K562 (cell line): ENCODE results near the gene PPFIA3. TPM values are rescaled to one million over a fixed set of nuclear protein-coding genes. Genes with fewer than 3 reads are reported as not detected.

Source experiments
- ATAC-seq: fragments of 200-7000 bp; cut with Tn5 transposase; 3 replicates; pipeline ENCODE4 v1.9.1; 2020; ENCODE audit warnings: moderate library complexity
- BruUV-seq: library from RNA; stranded (reverse); fragments of 400-500 nt; replicated peaks from 2 replicates; lab custom pipeline; 2021; lab: Mats Ljungman, UMichigan
- CTCF ChIA-PET: fragments of 300-600 bp; formaldehyde crosslinking; extraction: SDS; loops from one replicate; lab custom pipeline; 2021; ENCODE audit warnings: low intra/inter-chr PET ratio; lab: Yijun Ruan, JAX
- POLR2A ChIA-PET: fragments of 300-600, 350-650 bp; sonication (Branson Sonifier 250); formaldehyde crosslinking; extraction: SDS; loops from one replicate; lab custom pipeline; 2021; ENCODE audit warnings: antibody characterized with exemption, inconsistent platforms; lab: Yijun Ruan, JAX
- DNase-seq, 4 experiments: peaks; one replicate each; pipeline versions ENCODE4 v3.0.0 to v3.0.0-alpha.2; 2011 to 2018; ENCODE audit warnings: low spot score in 3 of 4, mixed read lengths in 3 of 4; ENCODE audit errors: extremely low read depth in 1 of 4
- FAIRE-seq: peaks from 2 replicates; lab custom pipeline; 2011; peaks lifted over from hg19 to GRCh38; lab: Jason Lieb, UNC
- H2AFZ ChIP-seq: 2 replicates; pipeline ENCODE4 v1.6.0; 2011; ENCODE audit warnings: low read depth, low read length, control low read depth, inconsistent platforms
- H3K27ac ChIP-seq: fragments of 200-600 bp; 3 replicates; pipeline ENCODE4 v1.8.0; 2011; ENCODE audit warnings: low read depth, mild to moderate bottlenecking, control low read depth, inconsistent platforms, low read length, moderate library complexity, mixed read lengths; ENCODE audit errors: extremely low read depth
- H3K27me3 ChIP-seq, 2 experiments: fragments of 300-600 bp in 1 of 2; 2 replicates in 1 of 2; 3 replicates in 1 of 2; pipeline versions ENCODE4 v1.6.0 to v1.8.0; 2011; ENCODE audit warnings: inconsistent platforms in 2 of 2, low read length in 2 of 2, mild to moderate bottlenecking in 1 of 2, mixed read lengths in 1 of 2, moderate library complexity in 1 of 2; ENCODE audit not compliant: control insufficient read depth in 2 of 2, insufficient read depth in 2 of 2
- H3K36me3 ChIP-seq: fragments of 300-600 bp; 3 replicates; pipeline ENCODE4 v1.8.0; 2011; ENCODE audit warnings: mild to moderate bottlenecking, low read length, inconsistent platforms; ENCODE audit not compliant: control insufficient read depth, insufficient read depth
- H3K4me1 ChIP-seq, 2 experiments: fragments of 200-600 bp in 1 of 2; replicated peaks in 1 of 2; 2 replicates in 1 of 2; 3 replicates in 1 of 2; pipeline versions ENCODE4 v1.5.1 to v1.8.0; 2011; ENCODE audit warnings: inconsistent platforms in 2 of 2, low read length in 2 of 2, mild to moderate bottlenecking in 1 of 2, mixed read lengths in 1 of 2, moderate library complexity in 1 of 2; ENCODE audit not compliant: control insufficient read depth in 2 of 2, insufficient read depth in 2 of 2
- H3K4me2 ChIP-seq: 2 replicates; pipeline ENCODE4 v1.6.1; 2011; ENCODE audit warnings: low read length, control low read depth, inconsistent platforms, mixed read lengths; ENCODE audit not compliant: insufficient read depth
- H3K4me3 ChIP-seq: fragments of 200-600 bp; sonication (generic), shearing (Covaris generic); 2 replicates; pipeline ENCODE4 v1.5.1; 2016; ENCODE audit warnings: control low read depth, inconsistent platforms
- H3K79me2 ChIP-seq: fragments of 200-600 bp; 3 replicates; pipeline ENCODE4 v1.8.0; 2011; ENCODE audit warnings: low read length, inconsistent platforms; ENCODE audit not compliant: control insufficient read depth, insufficient read depth
- H3K9ac ChIP-seq, 2 experiments: 2 replicates each; pipeline versions ENCODE4 v1.6.0 to v1.6.1; 2011; ENCODE audit warnings: low read depth in 2 of 2, low read length in 2 of 2, control low read depth in 1 of 2, inconsistent platforms in 1 of 2, mild to moderate bottlenecking in 1 of 2, mixed read lengths in 1 of 2; ENCODE audit not compliant: insufficient read depth in 1 of 2
- H3K9me1 ChIP-seq: one replicate; pipeline ENCODE4 v1.6.0; 2011; ENCODE audit warnings: inconsistent platforms, mild to moderate bottlenecking, low read length, moderate library complexity; ENCODE audit not compliant: control insufficient read depth, insufficient read depth
- H3K9me3 ChIP-seq: replicated peaks from 2 replicates; pipeline ENCODE4 v1.5.1; 2011; ENCODE audit warnings: low read depth, low read length, inconsistent platforms; ENCODE audit not compliant: control insufficient read depth, insufficient read depth
- H4K20me1 ChIP-seq: replicated peaks from 2 replicates; pipeline ENCODE4 v1.6.1; 2011; ENCODE audit warnings: low read length, inconsistent platforms, mixed read lengths; ENCODE audit not compliant: control insufficient read depth, insufficient read depth
- CHD4 ChIP-seq: fragments of 200-600 bp; sonication (generic); IDR thresholded peaks from 3 replicates; pipeline ENCODE4 v1.6.1; 2012; ENCODE audit warnings: low read depth, mild to moderate bottlenecking, mixed read lengths, low read length, inconsistent platforms; ENCODE audit not compliant: insufficient read depth, insufficient replicate concordance, poor library complexity, severe bottlenecking
- ETV6 ChIP-seq, 3 experiments: fragments of 150-350 bp in 1 of 3; sonication (generic) in 1 of 3; formaldehyde crosslinking in 1 of 3; IDR thresholded peaks; 2 replicates each; pipeline versions ENCODE4 v1.6.1 to v1.8.0; 2014 to 2022; ENCODE audit warnings: borderline replicate concordance in 2 of 3, low read depth in 2 of 3, antibody characterized with exemption in 1 of 3, low read length in 1 of 3, mild to moderate bottlenecking in 1 of 3, missing genetic modification reagents in 1 of 3
- FOXA1 ChIP-seq: fragments of 450-650 bp; IDR thresholded peaks from 2 replicates; pipeline ENCODE4 v1.6.1; 2016; ENCODE audit warnings: mild to moderate bottlenecking, borderline replicate concordance
- HIVEP1 ChIP-seq: fragments of 250-450 bp; sonication (Bioruptor Pico); IDR thresholded peaks from 2 replicates; pipeline ENCODE4 v1.4.0; 2020; ENCODE audit warnings: mild to moderate bottlenecking
- MAFG ChIP-seq: fragments of 450-650 bp; conservative IDR thresholded peaks from 2 replicates; pipeline ENCODE4 v1.6.1; 2016; ENCODE audit warnings: missing genetic modification characterization, missing compliant biosample characterization
- NELFE ChIP-seq: IDR thresholded peaks from 2 replicates; pipeline ENCODE4 v1.6.1; 2011; ENCODE audit warnings: mild to moderate bottlenecking; ENCODE audit not compliant: insufficient read depth, insufficient read length
- RHOXF2B ChIP-seq: fragments of 250-450 bp; sonication (Bioruptor Pico); conservative IDR thresholded peaks from 2 replicates; pipeline ENCODE4 v1.5.1; 2021
- SIN3B ChIP-seq: fragments of 450-650 bp; IDR thresholded peaks from 2 replicates; pipeline ENCODE4 v1.6.1; 2017; ENCODE audit warnings: low read depth, mild to moderate bottlenecking, moderate library complexity
- SP1 ChIP-seq: sonication (generic); formaldehyde crosslinking; IDR thresholded peaks from 2 replicates; pipeline ENCODE4 v1.8.1; 2022; ENCODE audit warnings: mild to moderate bottlenecking, missing genetic modification reagents
- SPI1 ChIP-seq: IDR thresholded peaks from 2 replicates; pipeline ENCODE4 v1.6.1; 2011; ENCODE audit warnings: low read depth, low read length, control low read depth, borderline replicate concordance
- ZBTB5 ChIP-seq: fragments of 450-650 bp; IDR thresholded peaks from 2 replicates; pipeline ENCODE4 v1.6.1; 2017; ENCODE audit warnings: antibody characterized with exemption
- ZNF224 ChIP-seq: sonication (generic); formaldehyde crosslinking; IDR thresholded peaks from 2 replicates; pipeline ENCODE4 v1.8.0; 2022; ENCODE audit warnings: mild to moderate bottlenecking, missing genetic modification reagents
- ZNF77 ChIP-seq: fragments of 250-450 bp; sonication (Bioruptor Pico); IDR thresholded peaks from 2 replicates; pipeline ENCODE4 v1.5.0; 2020
- WGBS: fragments of 100-300 bp; shearing (Covaris generic); methylation state at CpG from one replicate; pipeline ENCODE4 v1.1.6; 2016; ENCODE audit warnings: low coverage, mixed read lengths; ENCODE audit not compliant: insufficient coverage; ENCODE audit errors: missing lambda C conversion rate; 5-methylcytosine and 5-hydroxymethylcytosine counted together
- in situ Hi-C: fragments of 300-500 bp; cut with MboI; formaldehyde crosslinking; loops from 4 replicates; pipeline ENCODE4 v1.15.0; 2018; ENCODE audit warnings: inconsistent platforms, mixed read lengths
- intact Hi-C: fragments of 100-400 bp; cut with micrococcal nuclease; formaldehyde crosslinking; loops from 2 replicates; pipeline ENCODE4 v1.14.2; 2022
- polyA plus RNA-seq, 8 experiments: library from polyadenylated mRNA; depleted of rRNA in 4 of 8; stranded (reverse) in 5 of 8; unstranded in 3 of 8; fragments of >200 nt; fragmentation: Nextera tagmentation in 2 of 8; fragmentation: Illumina TruSeq in 1 of 8; extraction: Ambion mirVana in 2 of 8; extraction: Trizol in 1 of 8; gene quantifications; 2 replicates each; pipeline versions ENCODE4 v1.2.1 to v1.2.3, GENCODE V29; 2011 to 2014; ENCODE audit warnings: inconsistent platforms in 1 of 8, missing spikeins in 1 of 8
- total RNA-seq, 7 experiments: library from RNA; depleted of rRNA in 6 of 7; stranded (reverse); fragments of >200 nt in 6 of 7; fragmentation: Illumina TruSeq in 2 of 7; extraction: Trizol in 2 of 7; gene quantifications; 2 replicates each; pipeline versions ENCODE4 v1.2.1 to v1.2.3, GENCODE V29; 2011 to 2021; ENCODE audit warnings: low replicate concordance in 1 of 7
- TF ChIP-seq, protein P1 (sequence below): fragments of 450-650 bp; IDR thresholded peaks from 2 replicates; pipeline ENCODE4 v1.6.1; 2018; ENCODE audit warnings: mild to moderate bottlenecking, low read depth; ENCODE audit not compliant: partially characterized antibody
- TF ChIP-seq, protein P2 (sequence below): fragments of 450-650 bp; IDR thresholded peaks from 2 replicates; pipeline ENCODE4 v1.6.1; 2017; ENCODE audit warnings: mild to moderate bottlenecking, moderate library complexity

PPFIA3 gene
- total and polyA plus RNA-seq, 9 of the 15 experiments (the other 6 are each of a cell fraction or from before 2014, with no cell fraction given), result 0.10 to 53.0 (median 17.6) TPM

DNA sequence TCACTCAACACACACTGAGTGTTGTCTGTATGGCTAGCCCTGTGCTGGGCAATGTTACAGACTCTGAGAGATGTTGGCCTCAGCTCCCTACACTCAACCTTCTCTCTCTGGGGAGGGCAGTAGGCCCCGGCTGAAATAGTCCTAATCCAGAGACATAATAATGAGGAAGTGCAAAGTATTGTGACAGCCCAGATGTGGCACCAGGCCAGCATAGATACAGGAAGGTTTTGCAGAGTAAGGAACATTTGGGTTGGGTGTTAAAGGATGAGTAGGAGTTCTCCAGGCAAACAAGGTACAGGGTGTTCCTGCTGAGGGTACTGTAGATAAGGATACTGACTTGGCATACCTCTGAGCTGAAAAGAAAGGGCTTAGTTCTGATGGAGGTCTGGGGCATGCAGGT, 2.8 kb upstream of the PPFIA3 start:
- in situ Hi-C loops, result loop anchor here (10.0 kb wide), 1 partner anchor 1218 kb away; no protein-coding TSS in a partner anchor
- peaks cover 22% of the 10 kb centered on the region; the same call in 2 of the 3 replicates for H3K79me2 ChIP-seq
- H3K27ac ChIP-seq, result peak overlapping the region; percentile 53; the same call in 2 of the 3 replicates
- H3K4me2 ChIP-seq, result 0 out of 2 replicates have a peak overlapping the region, but pooled peaks have one; percentile 34
- no peak overlapping the region for H3K4me3 ChIP-seq
- WGBS, result 0% methylated on average over 1 of the region's 1 CpG
- no peak for ATAC-seq
- DNase-seq, result peak in 1 of 4 experiments; percentile 57
- H3K4me1 ChIP-seq, result peaks cover 40 to 72% of the 10 kb centered on the region in 2 experiments
- FAIRE-seq, result peak; percentile 70
- no peaks in the 10 kb centered on the region for H3K9me1 ChIP-seq
- no peaks in the 10 kb centered on the region; the same call in 1 of the 2 replicates for H4K20me1 ChIP-seq
- no peaks in the 10 kb centered on the region for H3K9me3 ChIP-seq
- no peaks in the 10 kb centered on the region for H3K27me3 ChIP-seq
- intact Hi-C loops, result loop anchor here (5.0 kb wide), 1 partner anchor 41 kb away; the partner anchor contains the start of genes HRC and TRPM4
- ChIA-PET POLR2A (no interaction called here), CTCF (no interaction called here)
- no peak overlapping the region for H2AFZ ChIP-seq
- H3K9ac ChIP-seq, result peak overlapping the region in 1 of 2 experiments; percentile 62; a peak in 2 of 4 replicates
- H3K36me3 ChIP-seq, result peaks cover 11% of the 10 kb centered on the region
- no TSS peak for BruUV-seq
- TF ChIP-seq CHD4, result no peak
- no peak for TF ChIP-seq FOXA1
- TF ChIP-seq, protein P1, sequence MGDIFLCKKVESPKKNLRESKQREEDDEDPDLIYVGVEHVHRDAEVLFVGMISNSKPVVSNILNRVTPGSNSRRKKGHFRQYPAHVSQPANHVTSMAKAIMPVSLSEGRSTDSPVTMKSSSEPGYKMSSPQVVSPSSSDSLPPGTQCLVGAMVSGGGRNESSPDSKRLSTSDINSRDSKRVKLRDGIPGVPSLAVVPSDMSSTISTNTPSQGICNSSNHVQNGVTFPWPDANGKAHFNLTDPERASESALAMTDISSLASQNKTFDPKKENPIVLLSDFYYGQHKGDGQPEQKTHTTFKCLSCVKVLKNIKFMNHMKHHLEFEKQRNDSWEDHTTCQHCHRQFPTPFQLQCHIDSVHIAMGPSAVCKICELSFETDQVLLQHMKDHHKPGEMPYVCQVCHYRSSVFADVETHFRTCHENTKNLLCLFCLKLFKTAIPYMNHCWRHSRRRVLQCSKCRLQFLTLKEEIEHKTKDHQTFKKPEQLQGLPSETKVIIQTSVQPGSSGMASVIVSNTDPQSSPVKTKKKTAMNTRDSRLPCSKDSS, result no peak
- no peak for TF ChIP-seq NELFE
- TF ChIP-seq SIN3B, result no peak
- peak; percentile 27; the same call in 1 of the 2 replicates for TF ChIP-seq MAFG (tag)
- TF ChIP-seq ZBTB5, result no peak
- no peak; the same call in 1 of the 2 replicates for TF ChIP-seq SP1 (CRISPR knock-in tag)
- TF ChIP-seq HIVEP1, result no peak
- peak; percentile 99 for TF ChIP-seq SPI1
- TF ChIP-seq ETV6 (IDR thresholded peaks at IDR 0.05; ENCODE audit: borderline replicate concordance in 1 of 2, low read depth in 2 of 2, low read length in 1 of 2), result no peak
- no peak for TF ChIP-seq ETV6 (CRISPR knock-in tag; IDR thresholded peaks at IDR 0.05; ENCODE audit: borderline replicate concordance)
- TF ChIP-seq RHOXF2B (CRISPR knock-in tag), result no peak
- no peak for TF ChIP-seq ZNF77
- TF ChIP-seq, protein P2, sequence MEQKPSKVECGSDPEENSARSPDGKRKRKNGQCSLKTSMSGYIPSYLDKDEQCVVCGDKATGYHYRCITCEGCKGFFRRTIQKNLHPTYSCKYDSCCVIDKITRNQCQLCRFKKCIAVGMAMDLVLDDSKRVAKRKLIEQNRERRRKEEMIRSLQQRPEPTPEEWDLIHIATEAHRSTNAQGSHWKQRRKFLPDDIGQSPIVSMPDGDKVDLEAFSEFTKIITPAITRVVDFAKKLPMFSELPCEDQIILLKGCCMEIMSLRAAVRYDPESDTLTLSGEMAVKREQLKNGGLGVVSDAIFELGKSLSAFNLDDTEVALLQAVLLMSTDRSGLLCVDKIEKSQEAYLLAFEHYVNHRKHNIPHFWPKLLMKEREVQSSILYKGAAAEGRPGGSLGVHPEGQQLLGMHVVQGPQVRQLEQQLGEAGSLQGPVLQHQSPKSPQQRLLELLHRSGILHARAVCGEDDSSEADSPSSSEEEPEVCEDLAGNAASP, result no peak
- no peak for TF ChIP-seq ZNF224 (CRISPR knock-in tag)
